H1 (cell line): Measurements from ENCODE around the gene LHX2. TPM values are rescaled to one million over a fixed set of nuclear protein-coding genes. Genes with fewer than 3 reads are reported as not detected.

Experiments used
- CTCF ChIA-PET: fragments of 300-600 bp; sonication (Branson Sonifier 250); formaldehyde crosslinking; loops from one replicate; lab custom pipeline; 2021; ENCODE audit not compliant: partially characterized antibody; lab: Charles Lee
- POLR2A ChIA-PET: fragments of 300-600 bp; sonication (Branson Sonifier 250); formaldehyde crosslinking; loops from one replicate; lab custom pipeline; 2021; ENCODE audit warnings: inconsistent platforms; ENCODE audit not compliant: partially characterized antibody; lab: Charles Lee
- DNase-seq, 2 experiments: peaks; one replicate each; pipeline versions ENCODE4 v3.0.0 to v3.0.0-alpha.2; 2010 to 2022; ENCODE audit warnings: low spot score in 2 of 2, low read depth in 1 of 2, mixed read lengths in 1 of 2
- FAIRE-seq: peaks from 2 replicates; lab custom pipeline; 2011; peaks lifted over from hg19 to GRCh38; lab: Jason Lieb, UNC
- H2AFZ ChIP-seq: 2 replicates; pipeline ENCODE4 v1.8.1; 2012; ENCODE audit warnings: low read length, inconsistent platforms
- H2AK5ac ChIP-seq: 2 replicates; pipeline ENCODE4 v1.6.1; 2013; ENCODE audit warnings: low read depth, low read length
- H2BK120ac ChIP-seq: replicated peaks from 2 replicates; pipeline ENCODE3; 2013; ENCODE audit warnings: low read depth, low read length, inconsistent platforms
- H2BK12ac ChIP-seq: 2 replicates; pipeline ENCODE4 v1.6.1; 2013; ENCODE audit warnings: low read depth, low read length
- H2BK15ac ChIP-seq: 2 replicates; pipeline ENCODE4 v1.6.1; 2013; ENCODE audit warnings: low read length
- H2BK20ac ChIP-seq: 2 replicates; pipeline ENCODE4 v1.6.1; 2013; ENCODE audit warnings: low read length
- H2BK5ac ChIP-seq: 2 replicates; pipeline ENCODE4 v1.6.1; 2013; ENCODE audit warnings: low read depth, low read length
- H3K14ac ChIP-seq: 2 replicates; pipeline ENCODE4 v1.6.1; 2013; ENCODE audit warnings: inconsistent platforms; ENCODE audit not compliant: insufficient read length
- H3K18ac ChIP-seq: 2 replicates; pipeline ENCODE4 v1.6.1; 2013; ENCODE audit warnings: low read length; ENCODE audit errors: extremely low read depth
- H3K23ac ChIP-seq: 2 replicates; pipeline ENCODE4 v1.6.1; 2013; ENCODE audit warnings: inconsistent platforms; ENCODE audit not compliant: insufficient read length
- H3K23me2 ChIP-seq: 2 replicates; pipeline ENCODE4 v1.6.1; 2013; ENCODE audit warnings: low read depth, low read length
- H3K27ac ChIP-seq: 2 replicates; pipeline ENCODE4 v1.6.1; 2011; ENCODE audit warnings: low read depth, low read length, inconsistent platforms
- H3K27me3 ChIP-seq, 4 experiments: replicated peaks in 1 of 4; 1 replicate in 1 of 4; 2 replicates in 3 of 4; pipeline versions ENCODE4 v1.6.1 to v1.8.1; 2011 to 2013; ENCODE audit warnings: low read length in 3 of 4, mild to moderate bottlenecking in 3 of 4, inconsistent platforms in 2 of 4, mixed read lengths in 2 of 4, moderate library complexity in 1 of 4; ENCODE audit not compliant: control insufficient read depth in 3 of 4, insufficient read depth in 3 of 4; ENCODE audit errors: extremely low read depth in 1 of 4
- H3K36me3 ChIP-seq, 4 experiments: 2 replicates each; pipeline versions ENCODE4 v1.6.1 to v1.8.1; 2011 to 2013; ENCODE audit warnings: mild to moderate bottlenecking in 4 of 4, low read length in 3 of 4, moderate library complexity in 2 of 4, control low read depth in 1 of 4, inconsistent platforms in 1 of 4; ENCODE audit not compliant: insufficient read depth in 4 of 4, control insufficient read depth in 2 of 4
- H3K4ac ChIP-seq: replicated peaks from 2 replicates; pipeline ENCODE3; 2013; ENCODE audit warnings: low read length, low read depth, mixed read lengths, inconsistent platforms; ENCODE audit not compliant: insufficient read length
- H3K4me1 ChIP-seq, 4 experiments: replicated peaks in 1 of 4; 1 replicate in 1 of 4; 2 replicates in 3 of 4; pipeline versions ENCODE4 v1.6.1 to v1.8.1; 2011 to 2013; ENCODE audit warnings: low read length in 3 of 4, inconsistent platforms in 2 of 4, mixed read lengths in 1 of 4; ENCODE audit not compliant: insufficient read depth in 4 of 4, control insufficient read depth in 3 of 4
- H3K4me2 ChIP-seq, 2 experiments: 2 replicates each; pipeline versions ENCODE4 v1.6.1 to v1.8.1; 2011 to 2013; ENCODE audit warnings: low read depth in 2 of 2, low read length in 2 of 2, control low read depth in 1 of 2, inconsistent platforms in 1 of 2, mild to moderate bottlenecking in 1 of 2; ENCODE audit not compliant: insufficient read depth in 1 of 2
- H3K4me3 ChIP-seq, 4 experiments: fragments of 200-600, 300-600 bp in 1 of 4; sonication (generic), shearing (Covaris generic), sonication (Bioruptor Twin) in 1 of 4; 2 replicates each; pipeline versions ENCODE4 v1.5.1 to v1.8.1; 2011 to 2016; ENCODE audit warnings: low read length in 4 of 4, low read depth in 3 of 4, control low read depth in 2 of 4, inconsistent platforms in 2 of 4, mild to moderate bottlenecking in 2 of 4, mixed read lengths in 1 of 4, moderate library complexity in 1 of 4; ENCODE audit not compliant: insufficient read depth in 2 of 4; ENCODE audit errors: extremely low read depth in 1 of 4
- H3K56ac ChIP-seq: replicated peaks from 2 replicates; pipeline ENCODE3; 2013; ENCODE audit warnings: low read depth, mild to moderate bottlenecking, mixed read lengths, low read length, inconsistent platforms; ENCODE audit not compliant: insufficient read length
- H3K79me1 ChIP-seq: 2 replicates; pipeline ENCODE4 v1.6.1; 2013; ENCODE audit warnings: low read depth, low read length, control low read depth
- H3K79me2 ChIP-seq, 2 experiments: 2 replicates each; pipeline versions ENCODE4 v1.6.1 to v1.8.1; 2012 to 2013; ENCODE audit warnings: low read length in 2 of 2, mild to moderate bottlenecking in 2 of 2, inconsistent platforms in 1 of 2; ENCODE audit not compliant: insufficient read depth in 2 of 2, control insufficient read depth in 1 of 2
- H3K9ac ChIP-seq, 4 experiments: replicated peaks in 1 of 4; 1 replicate in 1 of 4; 2 replicates in 3 of 4; pipeline versions ENCODE4 v1.6.1 to v1.8.1; 2011 to 2013; ENCODE audit warnings: low read depth in 3 of 4, low read length in 3 of 4, control low read depth in 2 of 4, mild to moderate bottlenecking in 2 of 4, moderate library complexity in 2 of 4, inconsistent platforms in 1 of 4; ENCODE audit errors: extremely low read depth in 1 of 4
- H3K9me3 ChIP-seq, 2 experiments: 2 replicates each; pipeline versions ENCODE4 v1.6.1 to v1.8.1; 2012 to 2013; ENCODE audit warnings: mild to moderate bottlenecking in 2 of 2, moderate library complexity in 2 of 2, control low read depth in 1 of 2, inconsistent platforms in 1 of 2, low read depth in 1 of 2, low read length in 1 of 2, mixed read lengths in 1 of 2; ENCODE audit not compliant: insufficient read depth in 2 of 2
- H4K20me1 ChIP-seq, 2 experiments: replicated peaks in 1 of 2; 2 replicates each; pipeline versions ENCODE3 to v1.8.1; 2011 to 2013; ENCODE audit warnings: inconsistent platforms in 2 of 2, low read length in 2 of 2, mild to moderate bottlenecking in 1 of 2; ENCODE audit not compliant: insufficient read depth in 2 of 2, control insufficient read depth in 1 of 2
- H4K5ac ChIP-seq: 2 replicates; pipeline ENCODE4 v1.6.1; 2013; ENCODE audit warnings: low read length, low read depth, mixed read lengths, inconsistent platforms; ENCODE audit not compliant: insufficient read length
- H4K8ac ChIP-seq: 2 replicates; pipeline ENCODE4 v1.8.0; 2013; ENCODE audit warnings: mild to moderate bottlenecking, moderate library complexity, low read length, inconsistent platforms; ENCODE audit not compliant: insufficient read depth; ENCODE audit errors: extremely low read depth
- H4K91ac ChIP-seq: replicated peaks from 2 replicates; pipeline ENCODE3; 2013; ENCODE audit warnings: low read length, mixed read lengths, inconsistent platforms; ENCODE audit not compliant: insufficient read length
- CBX8 ChIP-seq: fragments of 300-800, 300-1000 bp; sonication (generic); IDR thresholded peaks from 2 replicates; pipeline ENCODE4 v1.7.1; 2016; ENCODE audit warnings: low read depth, low read length, borderline replicate concordance
- CEBPB ChIP-seq: IDR thresholded peaks from 2 replicates; pipeline ENCODE4 v1.6.1; 2012; ENCODE audit warnings: low read depth, low read length
- CTBP2 ChIP-seq: IDR thresholded peaks from 2 replicates; pipeline ENCODE4 v1.7.0; 2011; ENCODE audit warnings: borderline replicate concordance, mild to moderate bottlenecking, moderate library complexity, mixed read lengths, low read length; ENCODE audit not compliant: insufficient read depth, insufficient read length
- EZH2 ChIP-seq: fragments of 200-600 bp; sonication (generic); IDR thresholded peaks from 2 replicates; pipeline ENCODE4 v1.7.1; 2012; ENCODE audit warnings: low read depth, mild to moderate bottlenecking, moderate library complexity, low read length, inconsistent platforms; ENCODE audit not compliant: severe bottlenecking
- JUN ChIP-seq: IDR thresholded peaks from 2 replicates; pipeline ENCODE4 v1.6.1; 2011; ENCODE audit warnings: low read depth, mild to moderate bottlenecking, improper control_type of control experiment, low read length
- POLR2AphosphoS5 ChIP-seq: IDR thresholded peaks from 2 replicates; pipeline ENCODE4 v1.6.1; 2011; ENCODE audit warnings: low read depth, low read length
- RNF2 ChIP-seq: fragments of 200-900, 300-1000 bp; sonication (generic); IDR thresholded peaks from 2 replicates; pipeline ENCODE4 v1.7.1; 2016; ENCODE audit warnings: borderline replicate concordance, low read depth, mild to moderate bottlenecking, antibody characterized with exemption, low read length; ENCODE audit not compliant: poor library complexity, severe bottlenecking; ENCODE audit errors: missing control alignments
- SUZ12 ChIP-seq: fragments of 200-600 bp; sonication (generic); IDR thresholded peaks from 2 replicates; pipeline ENCODE4 v1.6.1; 2012; ENCODE audit warnings: mild to moderate bottlenecking, inconsistent platforms, low read length, moderate library complexity, mixed read lengths
- WGBS, 2 experiments: shearing (Covaris generic) in 1 of 2; methylation state at CpG; one replicate each; pipeline versions ENCODE4 v1.1.6 to v1.1.7; 2013 to 2015; ENCODE audit warnings: low lambda C conversion rate in 2 of 2, mixed read lengths in 2 of 2, inconsistent platforms in 1 of 2, low coverage in 1 of 2, missing lambda C conversion rate in 1 of 2; ENCODE audit not compliant: insufficient replicate concordance in 2 of 2, insufficient coverage in 1 of 2, insufficient read length in 1 of 2; ENCODE audit errors: extremely low coverage in 1 of 2, missing lambda C conversion rate in 1 of 2; 5-methylcytosine and 5-hydroxymethylcytosine counted together
- polyA plus RNA-seq, 7 experiments: library from polyadenylated mRNA; depleted of rRNA in 3 of 7; stranded (reverse) in 5 of 7; unstranded in 2 of 7; fragments of >200 nt in 5 of 7; fragments of 200-250 nt in 2 of 7; gene quantifications; 1 replicate in 5 of 7; 2 replicates in 1 of 7; 4 replicates in 1 of 7; pipeline versions ENCODE4 v1.2.1 to v1.2.3, GENCODE V29; 2011 to 2013; ENCODE audit warnings: missing spikeins in 2 of 7, mixed read lengths in 2 of 7
- total RNA-seq: library from RNA; stranded (reverse); fragmentation: NEBNext Ultra II Directional; extraction: Animal tissue kit (Norgen Biotek cat#: 25700); gene quantifications from 2 replicates; pipeline ENCODE4 v1.2.1, GENCODE V29; 2021

Gene LHX2
- total and polyA plus RNA-seq, 2 of the 8 experiments (the other 6 are each of a cell fraction or from before 2014, with no cell fraction given), result 0.11 to 0.86 TPM

DNA sequence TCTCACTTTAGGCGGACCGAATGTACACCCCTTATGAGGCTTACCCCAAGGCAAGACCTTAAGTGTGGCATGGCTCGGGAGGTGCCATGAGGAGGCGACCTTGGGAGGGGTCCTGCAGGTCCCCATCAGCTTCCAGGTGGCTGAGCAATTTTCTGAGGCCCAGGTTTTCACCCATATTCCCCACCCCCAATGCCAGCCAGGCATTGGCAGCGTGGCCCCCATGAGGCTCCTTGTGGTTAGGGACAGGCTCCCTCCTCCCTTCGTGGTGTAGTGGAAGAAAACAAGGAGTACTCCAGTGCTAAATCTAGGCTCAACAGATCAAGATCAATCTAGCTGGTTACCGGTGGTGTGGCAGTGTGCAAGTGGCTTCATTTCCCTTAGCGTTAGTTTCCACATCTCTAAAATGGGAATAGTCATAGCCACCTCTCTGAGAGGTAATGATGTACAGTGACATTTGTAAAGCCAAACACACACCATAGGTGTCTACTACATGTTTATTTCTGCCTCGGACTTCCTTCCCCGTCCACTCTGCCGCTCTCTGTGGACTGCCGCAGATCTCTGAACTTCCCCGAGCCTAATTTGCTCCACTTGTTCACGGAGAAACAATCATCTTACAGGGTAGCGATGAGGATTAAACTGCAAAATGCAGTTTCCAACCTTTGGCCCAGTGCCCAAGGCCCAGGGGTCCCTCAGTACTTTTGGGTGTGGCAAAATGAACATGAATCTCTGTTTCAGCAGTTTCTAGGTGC, 8.4 kb downstream of the LHX2 start:
- FAIRE-seq, result no peak
- Histone ChIP-seq H2AFZ (no peak overlapping the region), H4K5ac (no peak overlapping the region), H2BK15ac (0 out of 2 replicates have a peak overlapping the region, but pooled peaks have one; percentile 31), H3K27ac (no peak overlapping the region), H3K4me3 (peak overlapping the region in 1 of 4 experiments; percentile 12; a peak in 2 of 8 replicates), H4K8ac (no peak overlapping the region), H2AK5ac (peak overlapping the region; percentile 85; the same call in 1 of the 2 replicates), H2BK5ac (no peak overlapping the region), H3K18ac (peak overlapping the region; percentile 48; the same call in 1 of the 2 replicates), H2BK12ac (no peak overlapping the region), H3K9ac (no peak overlapping the region), H4K20me1 (peaks cover 10 to 19% of the 10 kb centered on the region in 2 experiments), H3K4ac (no peak overlapping the region), H3K9me3 (no peaks in the 10 kb centered on the region), H3K79me1 (no peaks in the 10 kb centered on the region), H2BK20ac (no peak overlapping the region), H3K36me3 (no peaks in the 10 kb centered on the region; a peak in 1 of 8 replicates), H3K56ac (no peak overlapping the region), H3K27me3 (peaks cover 58 to 93% (median 77%) of the 10 kb centered on the region in 4 experiments), H3K4me2 (peak overlapping the region; percentile 26 to 82; a peak in 2 of 4 replicates), H4K91ac (no peak overlapping the region), H3K23ac (no peak overlapping the region), H3K14ac (no peak overlapping the region), H3K79me2 (no peaks in the 10 kb centered on the region), H2BK120ac (no peak overlapping the region), H3K23me2 (peaks cover 9% of the 10 kb centered on the region; the same call in 1 of the 2 replicates), H3K4me1 (peaks cover 10 to 38% (median 22%) of the 10 kb centered on the region in 4 experiments)
- 0 out of 2 replicates have a peak, but pooled peaks have one; percentile 56 for TF ChIP-seq CBX8
- TF ChIP-seq RNF2, result peak; percentile 88
- no peak for TF ChIP-seq JUN
- TF ChIP-seq EZH2, result peak; percentile 82
- TF ChIP-seq SUZ12, result peak; percentile 65; the same call in 1 of the 2 replicates
- peak; percentile 72 for TF ChIP-seq CTBP2
- TF ChIP-seq CEBPB, result no peak
- TF ChIP-seq POLR2AphosphoS5, result no peak
- ChIA-PET POLR2A (interaction anchor here (1.3 to 3.1 kb wide), 2 partner anchors 9 to 23 kb away, joined by 3 to 11 read pairs; no protein-coding TSS in a partner anchor), CTCF (interaction anchor here (1.2 to 3.0 kb wide), 8 partner anchors 9 to 476 kb away, joined by 3 to 31 read pairs (median 4); partner anchors contain the start of gene LHX2)
- peak in 1 of 2 experiments; percentile 60 for DNase-seq
- 16% methylated on average over 15 of the region's 15 CpGs; no CpG with 5 or more reads in 1 of the 2 experiments for WGBS, 2 experiments
